Fibroblast of the aortic adventitia (primary cell): ENCODE results near the gene C1orf116. TPM values are rescaled to one million over a fixed set of nuclear protein-coding genes. Genes with fewer than 3 reads are reported as not detected.

ENCODE experiments used
- DNase-seq: peaks from one replicate; pipeline ENCODE4 v3.0.0-alpha.2; 2010; ENCODE audit warnings: low read depth
- H3K4me3 ChIP-seq: 2 replicates; pipeline ENCODE4 v1.5.1; 2011; ENCODE audit warnings: low read depth, mild to moderate bottlenecking, control low read depth, low read length, moderate library complexity
- CTCF ChIP-seq: IDR thresholded peaks from 2 replicates; pipeline ENCODE4 v1.5.1; 2011; ENCODE audit warnings: mild to moderate bottlenecking, low read length, control low read depth, inconsistent platforms; ENCODE audit not compliant: insufficient read depth
- total RNA-seq: library from RNA; depleted of rRNA; stranded (reverse); fragments of >200 nt; gene quantifications from 2 replicates; pipeline ENCODE4 v1.2.3, GENCODE V29; 2012; ENCODE audit warnings: low replicate concordance

The C1orf116 gene
- total RNA-seq, 1 donor = under 0.01 TPM

GRCh38 chr1:207060596-207060995 is 28.0 kb upstream of the C1orf116 start:
- TF ChIP-seq CTCF = no peak
- no peak for DNase-seq
- H3K4me3 ChIP-seq = no peak overlapping the region

DNA sequence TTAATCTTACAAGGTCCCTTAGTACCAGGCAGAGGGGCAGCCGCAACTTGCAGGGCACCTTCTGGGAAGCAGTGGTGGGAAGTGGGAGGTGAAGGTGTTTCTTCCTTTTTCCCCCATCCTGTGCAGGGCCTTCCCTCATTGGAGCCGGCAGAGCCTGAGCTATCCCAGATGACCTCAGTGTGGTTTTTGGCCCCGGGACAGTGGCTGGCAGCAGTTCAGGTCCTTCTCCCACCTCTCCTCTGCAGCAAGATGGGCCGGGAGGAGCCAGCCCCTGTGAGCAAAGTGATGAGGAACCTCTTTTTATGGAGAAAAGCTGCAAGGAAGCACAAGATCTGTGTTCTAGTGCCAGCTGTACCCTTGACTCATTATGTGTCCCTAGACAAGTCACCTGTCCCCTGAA is 27.3 kb upstream of the C1orf116 start:
- TF ChIP-seq CTCF = no peak
- no peak overlapping the region for H3K4me3 ChIP-seq
- DNase-seq = no peak

- H3K4me3 ChIP-seq = no peak overlapping the region
- DNase-seq = no peak
- TF ChIP-seq CTCF = no peak
These were observed 26.6 kb upstream of the C1orf116 start for GRCh38 chr1:207058878-207059867.

GRCh38 chr1:207058252-207058651 is 25.7 kb upstream of the C1orf116 start:
- H3K4me3 ChIP-seq = no peak overlapping the region
- no peak for TF ChIP-seq CTCF
- DNase-seq = no peak

- no peak for TF ChIP-seq CTCF
- no peak for DNase-seq
- no peak overlapping the region for H3K4me3 ChIP-seq
These were observed 24.1 kb upstream of the C1orf116 start for GRCh38 chr1:207056673-207057072.

- no peak overlapping the region for H3K4me3 ChIP-seq
- no peak for DNase-seq
- TF ChIP-seq CTCF = no peak
These were observed 22.9 kb upstream of the C1orf116 start for GRCh38 chr1:207055386-207056001.
